GM18870 (cell line): ENCODE data around the gene GPR183.

Experiments
- ATAC-seq: cut with Tn5 transposase; IDR thresholded peaks from one replicate; pipeline ENCODE4 v1.9.1; 2021; ENCODE audit warnings: moderate library complexity; ENCODE audit not compliant: unreplicated experiment

GPR183 gene

DNA sequence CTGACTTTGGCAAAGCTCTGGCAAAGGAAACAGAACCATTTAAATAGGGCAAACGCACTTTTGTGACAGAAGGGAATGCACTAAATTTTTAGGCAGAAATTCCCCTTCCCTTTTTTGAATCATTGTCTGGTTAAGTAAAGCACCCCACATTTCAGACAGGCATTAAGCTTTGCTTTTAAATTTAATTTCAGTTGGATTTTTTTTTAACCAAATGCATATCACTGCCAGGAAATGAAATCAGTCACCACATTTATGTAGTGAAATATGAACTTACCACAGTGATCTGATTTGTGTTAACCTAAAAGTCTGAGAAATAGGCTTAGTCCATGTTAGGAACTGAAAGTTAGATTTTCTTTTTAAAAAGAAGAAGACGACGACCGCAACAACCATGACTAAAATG is 10.8 kb downstream of the GPR183 start:
- peak; percentile 63 for ATAC-seq

DNA sequence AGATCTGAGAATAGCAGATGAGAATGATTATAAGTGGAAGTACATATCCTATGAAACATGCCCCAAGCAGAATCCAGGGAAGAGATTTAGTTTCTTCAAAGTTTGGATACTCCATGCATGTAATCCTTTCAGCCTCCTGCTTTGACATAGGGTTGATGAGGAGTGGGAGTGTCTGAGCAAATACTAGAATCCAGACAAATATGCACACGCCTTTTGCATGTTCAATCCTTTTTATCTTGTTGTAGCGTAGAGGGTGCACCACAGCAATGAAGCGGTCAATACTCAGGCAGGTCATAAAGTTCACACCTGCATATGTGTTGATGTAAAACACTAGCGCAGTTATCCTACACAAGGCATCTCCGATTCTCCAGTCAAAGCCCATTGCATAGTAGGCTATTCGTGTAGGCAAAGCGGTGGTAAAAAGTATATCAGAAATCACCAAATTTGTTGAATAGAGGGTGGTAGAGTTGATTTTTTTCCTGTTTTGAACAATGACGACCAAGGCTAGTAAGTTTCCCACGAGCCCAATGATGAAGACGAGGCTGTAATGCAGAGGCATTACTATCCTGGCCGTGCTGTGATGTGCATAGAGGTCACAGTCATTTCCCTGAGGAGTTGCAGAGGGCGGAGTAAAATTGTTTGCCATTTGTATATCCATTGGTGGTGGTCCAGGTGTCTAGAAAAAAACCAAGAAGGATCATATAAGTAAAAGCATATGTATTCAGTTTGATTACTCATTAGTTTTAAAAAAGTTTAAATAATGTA is 11.5 kb downstream of the GPR183 start:
- no peak for ATAC-seq

DNA sequence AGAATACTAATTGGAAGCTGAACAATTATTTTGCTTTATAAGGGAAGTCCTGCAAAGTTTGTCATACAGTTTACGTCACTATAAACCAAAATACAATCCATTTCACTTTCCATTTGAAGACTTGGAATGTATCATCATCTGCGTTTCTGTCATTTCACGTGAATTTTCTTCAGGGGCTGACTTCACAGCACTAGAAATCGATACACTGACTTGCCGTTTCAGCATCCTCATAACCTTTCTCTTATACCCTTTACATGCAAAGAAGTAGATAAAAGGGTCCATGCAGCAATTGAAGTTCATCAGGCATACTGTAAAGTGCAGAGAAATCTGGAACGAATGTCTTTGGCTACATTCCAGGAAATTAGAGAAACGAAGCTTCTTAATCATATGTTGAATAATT is 12.2 kb downstream of the GPR183 start:
- ATAC-seq: no peak

DNA sequence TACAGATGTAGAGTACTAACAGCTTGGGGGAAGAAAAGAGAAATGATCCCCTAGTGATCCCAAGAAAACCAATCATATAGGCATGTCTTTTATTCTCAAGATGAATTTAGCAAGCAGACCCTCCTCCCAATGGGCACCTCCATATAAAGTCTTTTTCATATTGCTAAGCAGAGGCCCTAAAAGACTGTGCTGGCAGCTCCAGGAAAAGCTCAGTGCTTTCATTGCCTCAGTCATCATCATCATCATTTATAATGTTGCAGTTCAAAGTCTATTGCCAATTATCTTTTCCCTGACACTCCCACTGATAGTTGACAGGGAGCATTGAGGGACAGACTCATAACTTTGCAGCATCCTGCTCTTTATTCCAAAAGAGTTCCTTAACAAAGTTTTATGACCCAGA is 13.0 kb downstream of the GPR183 start:
- ATAC-seq: no peak

DNA sequence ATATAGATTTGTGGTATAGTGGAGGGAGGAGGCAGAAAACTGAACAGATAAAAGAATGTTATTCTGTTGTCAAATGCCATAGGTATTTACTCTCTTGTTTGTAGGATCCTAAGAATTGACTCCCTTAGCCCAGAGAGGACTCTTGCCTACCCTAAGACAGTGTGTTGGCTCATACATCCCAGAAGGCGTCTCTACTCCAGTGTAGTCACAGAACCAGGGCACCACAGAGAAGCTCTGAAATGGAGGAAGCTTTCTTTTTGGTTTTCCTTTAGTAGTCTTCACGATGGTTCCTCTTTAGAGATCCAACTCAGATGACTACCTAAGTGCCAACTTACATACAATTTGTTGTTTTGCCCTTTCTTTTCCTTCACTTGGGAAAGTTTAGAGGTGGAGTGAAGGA is 14.0 kb downstream of the GPR183 start:
- no peak for ATAC-seq

DNA sequence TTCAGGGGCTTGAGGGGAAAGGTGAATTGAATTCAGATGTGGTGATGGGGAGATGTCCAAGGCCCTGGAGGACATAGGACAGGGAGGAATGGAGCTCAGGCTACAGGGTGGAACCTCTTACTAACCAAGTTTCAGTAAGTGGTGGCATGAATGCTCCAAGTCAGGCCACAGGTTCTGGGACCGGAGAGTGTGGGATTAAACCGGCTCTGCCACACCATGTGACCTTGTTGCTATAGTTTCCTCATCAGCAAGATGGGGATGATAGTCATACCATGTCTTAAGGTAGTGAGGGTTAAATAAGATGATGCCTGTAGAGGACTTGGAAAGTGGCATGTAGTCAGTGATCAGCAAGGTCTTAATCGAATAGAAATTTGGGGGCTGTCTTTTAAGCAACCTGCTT is 16.3 kb downstream of the GPR183 start:
- ATAC-seq: no peak

DNA sequence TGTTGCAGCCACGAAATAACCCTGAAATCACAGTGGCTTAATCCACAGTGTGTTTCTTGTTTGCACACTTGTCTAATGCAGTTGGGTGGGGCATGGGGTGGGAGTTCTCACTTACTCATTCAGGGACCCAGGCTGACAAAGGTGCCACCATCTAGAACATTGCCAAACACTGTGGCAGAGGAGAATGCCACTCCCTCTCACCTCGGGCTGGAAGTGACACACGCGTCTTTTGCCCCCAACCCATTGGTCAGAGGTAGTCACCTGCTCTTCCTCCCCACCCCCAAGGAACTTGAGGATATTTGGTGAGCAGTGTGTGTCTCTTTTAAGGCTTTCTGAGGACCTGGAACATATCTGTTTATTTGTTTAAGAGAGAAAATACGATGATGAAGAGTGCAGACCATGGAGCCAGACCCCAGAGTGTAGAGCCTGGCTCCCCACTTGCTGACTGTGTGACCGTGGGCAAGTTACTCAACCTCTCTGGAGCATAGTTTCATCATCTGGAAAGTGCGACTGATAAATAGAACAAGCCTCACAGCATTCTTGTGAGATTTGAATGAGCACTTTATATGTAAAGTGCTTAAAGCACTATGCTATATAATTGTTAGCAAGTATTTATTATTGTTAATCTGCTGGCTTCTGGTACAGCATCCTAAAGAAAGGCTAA is 17.4 kb downstream of the GPR183 start:
- no peak for ATAC-seq

DNA sequence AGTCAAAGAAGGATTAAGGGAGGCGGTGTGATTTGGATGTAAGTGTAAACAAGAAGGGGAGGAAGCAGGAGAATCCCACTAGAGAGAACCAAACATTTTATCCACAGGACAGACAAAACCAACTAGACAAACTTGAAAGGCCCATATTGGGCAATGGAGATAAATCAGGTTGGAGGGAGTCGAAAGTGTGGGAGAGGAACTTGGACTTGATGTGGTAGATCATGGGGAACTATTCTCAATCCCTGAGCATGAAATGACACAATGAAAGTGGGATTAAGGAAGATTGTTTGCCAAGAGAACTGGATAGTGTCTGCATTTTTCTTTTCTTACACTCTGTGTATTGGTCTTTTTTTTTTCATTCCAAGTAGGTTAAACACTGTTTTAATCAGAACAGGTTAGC is 17.9 kb downstream of the GPR183 start:
- ATAC-seq: no peak

DNA sequence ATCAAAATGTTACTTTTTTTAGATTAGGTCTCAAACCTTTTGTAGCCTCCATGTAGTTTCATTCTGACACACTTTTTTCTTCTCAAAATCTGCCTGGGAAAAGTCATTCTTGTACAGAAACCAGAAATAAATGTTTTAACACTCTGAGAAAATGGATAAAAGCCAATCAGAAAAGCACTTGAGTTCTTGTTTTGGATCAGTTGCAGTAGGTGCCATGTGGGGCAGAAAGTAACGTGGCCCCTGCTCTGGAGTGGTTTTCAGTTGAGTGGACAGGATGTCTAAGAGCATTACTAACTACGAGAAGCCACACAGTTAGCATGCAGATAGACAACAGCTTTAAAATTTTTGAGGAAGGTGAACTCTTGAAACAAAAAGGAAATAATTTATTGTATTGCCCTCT is 19.1 kb downstream of the GPR183 start:
- ATAC-seq: peak; percentile 87

DNA sequence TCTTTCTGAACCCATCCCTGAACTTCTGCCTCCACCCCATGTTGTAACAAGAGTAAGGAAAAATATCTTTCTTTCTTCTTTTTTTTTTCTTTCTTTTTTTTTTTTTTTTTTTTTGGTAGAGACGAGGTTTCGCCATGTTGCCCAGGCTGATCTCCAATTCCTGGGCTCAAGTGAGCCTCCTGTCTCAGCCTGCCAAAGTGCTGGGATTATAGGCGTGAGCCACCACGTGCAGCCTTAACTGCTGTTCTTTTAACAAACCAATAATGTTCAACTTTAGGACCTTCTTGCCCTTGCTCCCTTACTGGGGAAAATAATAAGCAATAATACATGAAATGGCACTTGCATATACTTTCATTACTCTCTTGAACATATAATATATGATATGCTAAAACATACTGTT is 19.6 kb downstream of the GPR183 start:
- peak; percentile 2 for ATAC-seq

DNA sequence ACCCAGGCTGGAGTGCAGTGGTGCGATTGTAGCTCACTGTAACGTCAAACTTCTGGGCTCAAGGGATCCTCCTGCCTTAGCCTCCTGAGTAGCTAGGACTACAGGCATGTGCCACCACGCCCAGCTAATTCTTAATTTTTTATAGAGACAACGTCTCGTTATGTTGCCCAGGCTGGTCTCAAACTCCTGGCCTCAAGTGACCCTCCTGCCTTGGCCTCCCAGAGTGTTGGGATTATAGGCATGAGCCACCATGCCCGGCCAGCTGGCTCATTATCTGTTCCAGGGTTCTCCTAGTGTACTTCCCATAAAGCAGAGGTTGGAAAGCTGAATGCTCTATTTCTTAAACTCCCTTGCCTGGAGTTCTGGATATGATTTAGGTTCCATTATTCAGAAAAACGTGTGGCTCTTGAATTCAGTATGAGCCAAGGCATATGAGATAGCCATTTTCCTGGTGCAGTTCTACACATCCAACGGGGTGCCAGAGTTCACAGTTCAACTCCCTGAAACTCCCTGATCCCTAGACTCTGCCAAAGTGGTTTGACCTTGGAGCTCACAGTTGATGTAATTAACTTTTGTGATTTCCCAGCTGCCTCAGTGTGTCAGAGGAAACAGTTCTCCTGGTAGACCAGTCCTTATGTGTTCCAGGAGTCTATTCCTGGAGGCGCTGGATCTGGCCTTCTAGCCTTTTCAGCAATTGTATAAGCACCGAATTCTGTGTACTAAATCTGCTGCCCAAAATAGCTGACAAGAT is 21.6 kb downstream of the GPR183 start:
- ATAC-seq: no peak

DNA sequence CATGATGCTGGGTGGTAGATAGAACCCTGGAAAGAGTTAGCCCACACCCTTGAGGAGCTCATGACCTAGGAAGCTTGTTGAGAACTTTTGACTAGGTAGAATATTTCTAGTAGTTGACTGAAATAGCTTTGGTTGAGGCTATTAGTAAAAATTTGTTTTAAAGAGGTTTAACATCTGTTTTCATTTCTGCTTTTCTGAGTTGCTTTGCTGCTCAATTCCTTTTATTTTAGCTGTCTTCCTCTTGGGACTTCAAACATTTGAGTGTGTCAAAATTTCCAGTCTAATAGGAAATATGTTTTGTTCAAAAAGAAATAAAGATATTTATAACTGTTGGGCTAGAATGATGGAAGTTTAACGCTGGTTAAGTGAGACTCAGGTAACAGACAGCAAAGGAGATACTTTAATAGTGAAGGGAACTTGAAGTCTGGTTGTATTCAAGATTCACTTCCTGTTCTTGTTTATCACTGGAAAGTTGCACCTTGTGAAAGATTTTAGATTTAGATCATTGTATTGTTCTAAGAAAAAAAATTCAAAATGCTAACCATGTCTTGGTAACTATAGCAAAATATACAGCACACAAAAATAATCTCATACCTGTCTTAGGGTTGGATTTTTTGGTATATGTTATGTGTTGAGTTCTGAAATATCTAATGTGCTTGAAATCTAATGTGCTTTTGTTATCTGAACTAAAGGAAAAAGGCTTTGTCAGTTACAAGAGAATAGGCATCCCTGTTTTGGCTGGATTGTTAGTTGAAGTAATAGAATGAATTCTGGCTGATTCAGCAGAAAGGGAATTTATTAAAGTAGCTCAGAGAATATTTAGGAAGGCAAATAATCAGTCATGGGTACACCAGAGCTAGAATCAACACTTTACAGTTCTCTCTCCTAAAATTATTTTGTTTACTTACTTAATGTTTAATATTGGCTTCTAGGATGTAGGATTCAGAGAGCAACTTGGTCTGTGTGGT is 24.7 kb downstream of the GPR183 start:
- peak; percentile 55 for ATAC-seq

DNA sequence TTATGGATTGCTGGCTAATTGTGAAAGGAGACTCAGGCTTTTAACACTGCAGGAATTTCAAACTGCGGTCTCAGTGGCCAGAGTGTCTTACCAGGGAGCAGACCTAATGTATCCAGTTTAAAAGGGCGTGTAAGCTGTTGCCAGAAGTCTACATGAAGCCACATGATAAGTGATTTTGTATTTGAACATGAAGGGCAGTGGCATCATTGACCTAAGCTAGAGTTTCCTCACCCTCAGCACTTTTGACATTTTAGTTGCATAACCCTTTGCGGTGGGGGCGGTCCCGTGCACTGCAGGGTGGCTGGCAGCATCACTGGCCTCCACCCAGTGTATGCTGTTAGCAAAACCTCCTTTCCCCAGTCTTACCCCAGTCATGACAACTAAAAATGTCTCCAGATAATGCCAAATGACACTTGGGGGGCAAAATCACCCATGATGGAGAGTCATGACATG is 25.4 kb downstream of the GPR183 start:
- ATAC-seq: peak; percentile 66

DNA sequence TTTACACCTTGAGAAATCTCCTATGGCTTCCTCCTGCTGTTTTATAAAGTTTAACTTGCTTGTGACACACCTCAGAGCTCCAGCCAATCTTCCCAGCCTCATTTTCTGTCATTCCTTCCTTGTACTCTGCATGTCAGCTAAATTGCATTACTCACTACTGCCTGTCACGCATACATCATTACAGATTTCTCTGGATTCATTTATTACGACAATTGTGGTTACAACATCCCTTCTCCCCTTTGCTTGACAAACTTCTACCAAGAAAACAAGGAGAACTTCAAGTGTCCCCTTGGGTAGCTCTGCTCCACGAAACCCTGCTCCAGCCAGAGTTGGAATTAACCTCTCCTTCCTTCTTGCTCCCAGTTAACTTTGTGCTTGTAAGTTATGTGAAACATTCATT is 27.0 kb downstream of the GPR183 start:
- no peak for ATAC-seq

DNA sequence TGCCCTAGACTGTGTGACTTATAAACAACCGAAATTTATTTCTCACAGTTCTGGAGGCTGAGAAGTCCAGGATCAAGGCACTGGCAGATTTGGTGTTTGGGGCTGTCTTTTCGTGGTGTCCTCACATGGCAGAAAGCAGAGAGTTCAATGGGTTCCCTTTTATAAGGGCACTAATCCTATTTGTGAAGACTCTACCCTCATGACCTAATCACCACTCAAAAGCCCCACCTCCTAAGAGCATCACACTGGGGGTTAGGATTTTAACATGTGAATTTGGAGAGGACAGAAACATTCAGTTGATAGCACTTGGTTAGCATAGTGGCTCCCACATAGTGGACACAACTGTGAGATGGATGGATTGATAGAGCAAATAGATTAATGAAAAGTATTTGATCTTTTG is 27.6 kb downstream of the GPR183 start:
- no peak for ATAC-seq

DNA sequence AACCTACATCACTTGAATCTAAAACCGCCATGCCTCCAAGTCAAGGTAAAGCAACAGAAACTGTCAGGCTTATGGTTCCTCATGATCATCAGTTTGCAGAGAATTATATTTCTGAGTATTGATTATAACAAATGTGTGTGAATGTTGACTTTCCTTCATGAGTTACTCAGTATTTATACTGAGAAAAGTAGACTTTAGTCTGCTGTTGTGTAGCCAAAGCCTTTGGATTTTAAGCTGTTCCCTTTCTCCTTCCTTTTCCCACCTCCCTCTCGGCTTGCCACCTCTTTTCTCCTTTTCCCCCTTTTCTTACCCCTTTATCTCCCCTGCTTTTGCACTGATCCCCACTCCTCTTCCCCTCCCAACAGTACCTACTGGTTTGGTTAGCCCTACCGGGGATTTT is 28.4 kb downstream of the GPR183 start:
- ATAC-seq: no peak

DNA sequence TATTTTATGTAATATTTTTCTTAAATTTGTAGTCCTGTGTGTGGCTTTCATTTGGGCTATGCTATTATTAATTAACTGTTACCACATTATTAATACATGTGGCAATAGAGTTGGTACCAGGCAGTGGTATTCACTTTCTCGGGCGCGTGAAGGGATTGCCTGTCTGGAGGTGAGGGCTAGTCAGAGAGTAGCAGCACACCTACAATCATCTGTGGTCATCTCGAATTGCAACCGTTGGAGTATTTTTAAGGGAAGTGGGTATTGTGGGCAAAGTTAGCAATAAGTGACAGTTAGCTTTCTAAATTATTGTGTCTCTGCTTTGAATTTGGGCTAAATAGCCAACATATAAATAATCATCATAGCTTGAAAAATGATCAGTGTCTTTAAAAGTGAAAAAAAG is 29.0 kb downstream of the GPR183 start:
- ATAC-seq: no peak

DNA sequence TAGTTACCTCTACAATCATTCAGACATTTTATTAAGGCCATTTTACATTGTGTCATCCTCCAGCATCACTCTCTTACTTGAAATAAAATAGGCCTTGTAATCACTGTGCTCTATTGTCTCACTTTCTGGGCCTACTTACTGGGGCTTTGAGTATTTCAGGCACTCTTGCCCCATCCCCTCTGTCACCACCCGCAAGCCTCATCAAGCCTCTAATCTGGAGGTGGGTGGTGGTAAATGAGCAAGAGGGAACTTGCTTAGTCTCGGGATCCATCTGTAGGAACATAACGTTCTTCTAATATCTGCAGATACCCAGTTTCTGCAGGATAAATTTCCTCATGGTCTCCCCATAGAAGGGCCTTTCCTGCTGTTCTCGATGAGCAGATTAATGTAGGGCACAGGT is 29.6 kb downstream of the GPR183 start:
- ATAC-seq: no peak

DNA sequence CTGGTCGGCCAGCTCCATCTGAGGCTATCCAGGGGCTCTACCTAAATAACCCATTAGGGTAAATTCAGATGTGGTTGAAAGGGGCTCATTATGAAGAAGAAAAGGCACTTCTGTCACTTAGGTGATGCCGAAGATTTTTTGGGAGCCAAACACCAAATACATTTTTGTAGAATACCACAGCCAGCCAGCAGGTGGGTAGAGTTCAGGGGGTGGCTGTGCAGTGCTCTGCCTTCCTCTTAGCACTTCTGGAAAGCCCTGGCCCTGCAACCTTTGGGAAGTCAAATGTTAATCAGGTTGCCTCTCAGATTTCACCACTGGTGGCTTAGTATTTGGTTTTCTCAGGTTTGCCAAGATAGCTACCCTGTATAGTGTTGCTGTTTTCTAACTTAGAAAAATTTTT is 30.5 kb downstream of the GPR183 start:
- no peak for ATAC-seq

DNA sequence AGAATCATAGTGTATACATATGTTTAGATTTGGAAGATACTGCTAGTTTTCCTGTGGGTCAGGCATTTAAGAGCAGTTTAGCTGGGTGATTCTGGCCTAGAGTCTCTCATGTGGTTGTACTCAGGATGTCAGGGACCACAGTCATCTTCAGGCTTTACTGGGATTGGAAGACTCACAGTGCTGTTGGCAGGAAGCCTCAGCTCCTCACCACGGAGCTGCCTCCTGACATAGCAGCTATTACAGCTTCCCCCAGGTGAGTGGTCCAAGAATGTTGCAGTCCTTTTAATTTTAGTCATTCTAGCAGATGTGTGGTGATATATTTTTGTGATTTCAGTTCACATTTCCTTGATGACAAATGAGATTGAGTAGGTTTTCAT is 32.1 kb downstream of the GPR183 start:
- ATAC-seq: no peak

DNA sequence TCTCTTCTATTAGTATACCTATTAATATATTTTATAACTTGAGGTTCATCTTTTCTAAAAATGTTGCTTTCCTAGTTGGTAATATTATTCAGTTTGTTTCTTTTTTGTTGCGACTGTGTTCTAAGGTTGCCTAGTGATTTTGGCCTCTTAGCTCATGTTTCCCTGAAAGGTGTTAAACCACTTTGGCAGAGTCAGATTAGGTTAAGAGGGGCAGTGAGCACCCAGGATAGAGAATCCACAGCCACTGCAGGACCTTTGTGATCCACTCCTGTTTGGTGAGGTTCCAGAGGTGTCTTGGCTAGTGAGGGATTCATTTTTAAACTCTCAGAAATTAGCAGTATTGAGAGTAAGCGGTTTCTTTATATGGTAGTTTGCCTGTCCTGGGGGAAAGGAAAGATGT is 34.1 kb downstream of the GPR183 start:
- no peak for ATAC-seq
